PC-3 (cell line): Measurements from ENCODE around the gene POLR2C. TPM values are rescaled to one million over a fixed set of nuclear protein-coding genes. Genes with fewer than 3 reads are reported as not detected.

Experiments used
- ATAC-seq: fragments of 200-7000 bp; cut with Tn5 transposase; 2 replicates; pipeline ENCODE4 v1.9.1; 2020; ENCODE audit warnings: mild to moderate bottlenecking, moderate library complexity
- BruUV-seq: library from RNA; stranded (reverse); fragments of 400-500 nt; replicated peaks from 2 replicates; lab custom pipeline; 2021; lab: Mats Ljungman, UMichigan
- CTCF ChIA-PET: fragments of 300-600 bp; sonication (Branson Sonifier 250); formaldehyde crosslinking; loops from one replicate; lab custom pipeline; 2022; ENCODE audit warnings: antibody characterized with exemption; lab: Charles Lee
- POLR2A ChIA-PET: fragments of 300-600 bp; sonication (Branson Sonifier 250); formaldehyde crosslinking; loops from one replicate; lab custom pipeline; 2022; ENCODE audit warnings: antibody characterized with exemption; ENCODE audit not compliant: unreplicated experiment; lab: Charles Lee
- DNase-seq: peaks from one replicate; pipeline ENCODE4 v3.0.0-alpha.2; 2015
- H2AFZ ChIP-seq: fragments of 300-600 bp; sonication (generic); 2 replicates; pipeline ENCODE4 v1.6.0; 2016; ENCODE audit warnings: antibody characterized with exemption, low read length
- H3F3A ChIP-seq: fragments of 300-600 bp; sonication (generic); one replicate; pipeline ENCODE4 v1.6.0; 2017; ENCODE audit warnings: antibody characterized with exemption, low read length, control low read depth, mild to moderate bottlenecking; ENCODE audit not compliant: unreplicated experiment
- H3K27ac ChIP-seq: fragments of 300-600 bp; sonication (generic); 2 replicates; pipeline ENCODE4 v1.5.1; 2016; ENCODE audit warnings: mild to moderate bottlenecking, low read length
- H3K27me3 ChIP-seq: fragments of 300-600 bp; sonication (generic); 2 replicates; pipeline ENCODE4 v1.6.1; 2016; ENCODE audit warnings: low read length, mixed read lengths
- H3K36me3 ChIP-seq: fragments of 300-600 bp; sonication (generic); 2 replicates; pipeline ENCODE4 v1.6.1; 2016; ENCODE audit warnings: low read depth, mixed run types, low read length, mixed read lengths
- H3K4me1 ChIP-seq: fragments of 300-600 bp; sonication (generic); 2 replicates; pipeline ENCODE4 v1.5.1; 2016; ENCODE audit warnings: low read length; ENCODE audit not compliant: insufficient read depth
- H3K4me2 ChIP-seq: fragments of 300-600 bp; sonication (generic); 2 replicates; pipeline ENCODE4 v1.6.0; 2016; ENCODE audit warnings: low read length
- H3K4me3 ChIP-seq: fragments of 300-600 bp; sonication (generic); 2 replicates; pipeline ENCODE4 v1.5.1; 2016; ENCODE audit warnings: mild to moderate bottlenecking, low read length, mixed read lengths
- H3K79me2 ChIP-seq: fragments of 300-600 bp; sonication (generic); 2 replicates; pipeline ENCODE4 v1.6.1; 2017; ENCODE audit warnings: low read length, mixed read lengths
- H3K9ac ChIP-seq: fragments of 300-600 bp; sonication (generic); 2 replicates; pipeline ENCODE4 v1.6.0; 2016; ENCODE audit warnings: mild to moderate bottlenecking, low read length
- H3K9me2 ChIP-seq: fragments of 300-600 bp; sonication (generic); replicated peaks from 2 replicates; pipeline ENCODE4 v1.6.1; 2016; ENCODE audit warnings: mixed run types, low read length, mixed read lengths
- H3K9me3 ChIP-seq: fragments of 300-600 bp; sonication (generic); 2 replicates; pipeline ENCODE4 v1.6.1; 2016; ENCODE audit warnings: low read length, mixed read lengths
- H4K20me1 ChIP-seq: fragments of 300-600 bp; sonication (generic); 2 replicates; pipeline ENCODE4 v1.6.1; 2016; ENCODE audit warnings: low read length, mixed read lengths
- CTCF ChIP-seq: fragments of 300-600 bp; sonication (generic); conservative IDR thresholded peaks from 2 replicates; pipeline ENCODE4 v1.5.1; 2017; ENCODE audit warnings: antibody characterized with exemption, low read depth, mild to moderate bottlenecking, low read length
- EZH2 ChIP-seq: fragments of 300-600 bp; sonication (generic); IDR thresholded peaks from one replicate; pipeline ENCODE4 v1.6.1; 2017; ENCODE audit warnings: antibody characterized with exemption, mild to moderate bottlenecking, low read length; ENCODE audit not compliant: unreplicated experiment
- EZH2phosphoT487 ChIP-seq: fragments of 300-600 bp; sonication (generic); IDR thresholded peaks from 2 replicates; pipeline ENCODE4 v1.6.1; 2018; ENCODE audit warnings: mild to moderate bottlenecking, antibody characterized with exemption, low read length, borderline replicate concordance
- intact Hi-C: fragments of 100-400 bp; cut with micrococcal nuclease; formaldehyde crosslinking; loops from 2 replicates; pipeline ENCODE4 v1.9.0; 2023
- total RNA-seq: library from RNA; depleted of rRNA; stranded (reverse); fragments of >200 nt; gene quantifications from 2 replicates; pipeline ENCODE4 v1.2.3, GENCODE V29; 2014

POLR2C gene
- total RNA-seq, 1 experiment from 2014 or later = 114 TPM

DNA sequence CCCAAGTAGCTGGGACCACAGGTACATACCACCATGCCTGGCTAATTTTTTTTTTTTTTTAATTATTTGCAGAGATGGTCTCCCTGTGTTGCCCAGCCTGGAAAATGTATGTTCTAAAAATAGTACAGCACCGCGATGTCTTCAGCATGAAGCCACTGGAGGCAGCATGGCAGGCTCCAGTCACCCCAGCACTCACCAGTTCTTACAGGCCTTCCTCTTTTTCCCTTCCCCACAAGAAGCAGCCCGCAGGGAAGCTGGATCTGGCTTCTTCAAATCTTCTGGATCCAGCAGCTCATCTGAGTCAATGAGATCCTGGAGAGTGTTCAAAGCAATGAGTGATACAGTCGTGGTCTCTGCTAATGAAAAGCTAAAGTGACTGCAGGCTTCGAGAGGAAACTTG lies 31.5 kb upstream of the POLR2C start:
- Histone ChIP-seq H3K9me2 (no peaks in the 10 kb centered on the region), H3K9ac (no peak overlapping the region), H3K36me3 (peaks cover 21% of the 10 kb centered on the region), H3K27ac (no peak overlapping the region), H3K9me3 (no peaks in the 10 kb centered on the region), H3F3A (no peaks in the 10 kb centered on the region), H3K4me3 (no peak overlapping the region), H3K4me1 (no peaks in the 10 kb centered on the region), H3K27me3 (no peaks in the 10 kb centered on the region), H3K79me2 (no peaks in the 10 kb centered on the region), H3K4me2 (no peak overlapping the region), H4K20me1 (no peaks in the 10 kb centered on the region), H2AFZ (no peak overlapping the region)
- BruUV-seq = no TSS peak
- intact Hi-C loops = no loop called here
- TF ChIP-seq CTCF (no peak), EZH2 (no peak), EZH2phosphoT487 (no peak)
- DNase-seq = no peak
- ChIA-PET CTCF (no interaction called here), POLR2A (no interaction called here)
- no peak for ATAC-seq

- Histone ChIP-seq H4K20me1 (no peaks in the 10 kb centered on the region), H3F3A (no peaks in the 10 kb centered on the region), H2AFZ (no peak overlapping the region), H3K9me2 (no peaks in the 10 kb centered on the region), H3K36me3 (peaks cover 21% of the 10 kb centered on the region), H3K9ac (no peak overlapping the region), H3K27ac (no peak overlapping the region), H3K4me3 (no peak overlapping the region), H3K9me3 (no peaks in the 10 kb centered on the region), H3K79me2 (no peaks in the 10 kb centered on the region), H3K4me1 (no peaks in the 10 kb centered on the region), H3K27me3 (no peaks in the 10 kb centered on the region), H3K4me2 (no peak overlapping the region)
- ATAC-seq = no peak
- ChIA-PET POLR2A (interaction anchor here (0.5 kb wide), 1 partner anchor 40 kb away, joined by 4 read pairs; no protein-coding TSS in a partner anchor), CTCF (no interaction called here)
- intact Hi-C loops = no loop called here
- TF ChIP-seq EZH2 = no peak
- no peak for TF ChIP-seq CTCF
- no peak for TF ChIP-seq EZH2phosphoT487
- DNase-seq = no peak
- BruUV-seq = no TSS peak
Observed at GRCh38 chr16:57432505-57432904, 30.0 kb upstream of the POLR2C start.

DNA sequence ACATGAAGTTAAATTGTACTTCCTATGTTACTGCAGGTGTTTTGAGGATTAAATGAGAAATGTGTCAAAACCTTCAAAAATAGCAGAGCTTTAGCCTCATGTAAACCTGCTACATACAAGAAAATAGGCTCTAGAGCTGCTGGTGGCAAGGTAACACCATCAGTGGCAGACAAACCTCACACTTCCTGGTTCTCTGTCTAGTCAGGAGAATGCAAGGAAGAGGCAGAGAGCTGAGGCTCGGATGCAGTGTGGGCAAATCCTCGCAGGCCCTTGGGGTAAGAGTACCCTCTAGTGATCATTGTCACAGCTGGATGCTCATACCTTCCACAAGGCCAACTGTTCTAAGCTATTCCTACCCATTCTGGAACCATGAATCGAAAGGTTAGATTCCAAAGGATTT lies 29.5 kb upstream of the POLR2C start:
- Histone ChIP-seq H3K9me3 (no peaks in the 10 kb centered on the region), H3K36me3 (peaks cover 21% of the 10 kb centered on the region), H3K79me2 (no peaks in the 10 kb centered on the region), H3K9ac (no peak overlapping the region), H4K20me1 (no peaks in the 10 kb centered on the region), H3K9me2 (no peaks in the 10 kb centered on the region), H3F3A (no peaks in the 10 kb centered on the region), H3K27ac (no peak overlapping the region), H3K4me2 (no peak overlapping the region), H3K4me1 (no peaks in the 10 kb centered on the region), H2AFZ (no peak overlapping the region), H3K27me3 (no peaks in the 10 kb centered on the region), H3K4me3 (no peak overlapping the region)
- DNase-seq (no peak), ATAC-seq (no peak)
- BruUV-seq = no TSS peak
- ChIA-PET CTCF (no interaction called here), POLR2A (no interaction called here)
- intact Hi-C loops = no loop called here
- TF ChIP-seq EZH2 (no peak), CTCF (no peak), EZH2phosphoT487 (no peak)
